GM19099 (cell line): ENCODE measurements around the gene BHMT2.

ENCODE experiments used
- POLR2A ChIP-seq: IDR thresholded peaks from 3 replicates; pipeline ENCODE4 v1.6.1; 2011; ENCODE audit warnings: low read depth; ENCODE audit not compliant: insufficient read length; ENCODE audit errors: extremely low read depth

The BHMT2 gene

GRCh38 chr5:79053321-79053720 is 16.2 kb upstream of the BHMT2 start:
- TF ChIP-seq POLR2A, result no peak

- no peak for TF ChIP-seq POLR2A
Measured at GRCh38 chr5:79055017-79055416, 14.6 kb upstream of the BHMT2 start.

- TF ChIP-seq POLR2A, result no peak
Measured at GRCh38 chr5:79056847-79057246, 12.7 kb upstream of the BHMT2 start.

GRCh38 chr5:79059674-79060073 is 9.9 kb upstream of the BHMT2 start:
- no peak for TF ChIP-seq POLR2A

- no peak for TF ChIP-seq POLR2A
Measured at GRCh38 chr5:79062436-79062835, 7.1 kb upstream of the BHMT2 start.

- TF ChIP-seq POLR2A, result no peak
Measured at GRCh38 chr5:79070350-79070667, 742 bp downstream of the BHMT2 start.

- TF ChIP-seq POLR2A, result no peak
Measured at GRCh38 chr5:79074641-79075040, 5.1 kb downstream of the BHMT2 start.

- TF ChIP-seq POLR2A, result no peak
Measured at GRCh38 chr5:79075646-79076426, 6.3 kb downstream of the BHMT2 start.

GRCh38 chr5:79076819-79077218 is 7.3 kb downstream of the BHMT2 start:
- no peak for TF ChIP-seq POLR2A

- TF ChIP-seq POLR2A, result no peak
Measured at GRCh38 chr5:79077680-79078365, 8.3 kb downstream of the BHMT2 start.

GRCh38 chr5:79080804-79081203 is 11.2 kb downstream of the BHMT2 start:
- TF ChIP-seq POLR2A, result no peak

GRCh38 chr5:79081779-79082178 is 12.2 kb downstream of the BHMT2 start:
- TF ChIP-seq POLR2A, result no peak

- TF ChIP-seq POLR2A, result no peak
Measured at GRCh38 chr5:79086116-79086515, 16.5 kb downstream of the BHMT2 start.

GRCh38 chr5:79088507-79088906 is 18.9 kb downstream of the BHMT2 start:
- no peak for TF ChIP-seq POLR2A

- no peak for TF ChIP-seq POLR2A
Measured at GRCh38 chr5:79091064-79091463, 21.5 kb downstream of the BHMT2 start.

GRCh38 chr5:79093762-79094161 is 24.2 kb downstream of the BHMT2 start:
- no peak for TF ChIP-seq POLR2A
